Subcutaneous adipose tissue (tissue), 4 donors: Measurements from ENCODE around the gene TRAM2. TPM values are rescaled to one million over a fixed set of nuclear protein-coding genes. Genes with fewer than 3 reads are reported as not detected.

Source experiments
- total RNA-seq, 4 donors: library from RNA; depleted of rRNA; stranded (reverse); fragments of >200 nt; gene quantifications; one replicate each; pipeline ENCODE4 v1.1.0, GENCODE V29; 2016
- TF ChIP-seq, protein P1 (sequence below): fragments of 450-650 bp; IDR thresholded peaks from one replicate; pipeline ENCODE4 v1.5.1; 2016; ENCODE audit warnings: low read depth, mild to moderate bottlenecking, control low read depth, antibody characterized with exemption, moderate library complexity

Gene TRAM2
- total RNA-seq, 4 donors from 2014 or later: 18.3 to 39.1 (median 27.6) TPM

GRCh38 chr6:52500238-52501129 is 76.4 kb downstream of the TRAM2 start:
- TF ChIP-seq, protein P1, sequence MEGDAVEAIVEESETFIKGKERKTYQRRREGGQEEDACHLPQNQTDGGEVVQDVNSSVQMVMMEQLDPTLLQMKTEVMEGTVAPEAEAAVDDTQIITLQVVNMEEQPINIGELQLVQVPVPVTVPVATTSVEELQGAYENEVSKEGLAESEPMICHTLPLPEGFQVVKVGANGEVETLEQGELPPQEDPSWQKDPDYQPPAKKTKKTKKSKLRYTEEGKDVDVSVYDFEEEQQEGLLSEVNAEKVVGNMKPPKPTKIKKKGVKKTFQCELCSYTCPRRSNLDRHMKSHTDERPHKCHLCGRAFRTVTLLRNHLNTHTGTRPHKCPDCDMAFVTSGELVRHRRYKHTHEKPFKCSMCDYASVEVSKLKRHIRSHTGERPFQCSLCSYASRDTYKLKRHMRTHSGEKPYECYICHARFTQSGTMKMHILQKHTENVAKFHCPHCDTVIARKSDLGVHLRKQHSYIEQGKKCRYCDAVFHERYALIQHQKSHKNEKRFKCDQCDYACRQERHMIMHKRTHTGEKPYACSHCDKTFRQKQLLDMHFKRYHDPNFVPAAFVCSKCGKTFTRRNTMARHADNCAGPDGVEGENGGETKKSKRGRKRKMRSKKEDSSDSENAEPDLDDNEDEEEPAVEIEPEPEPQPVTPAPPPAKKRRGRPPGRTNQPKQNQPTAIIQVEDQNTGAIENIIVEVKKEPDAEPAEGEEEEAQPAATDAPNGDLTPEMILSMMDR: no peak

- TF ChIP-seq, protein P1: no peak
Observed at GRCh38 chr6:52499681-52500236, 77.1 kb downstream of the TRAM2 start.

DNA sequence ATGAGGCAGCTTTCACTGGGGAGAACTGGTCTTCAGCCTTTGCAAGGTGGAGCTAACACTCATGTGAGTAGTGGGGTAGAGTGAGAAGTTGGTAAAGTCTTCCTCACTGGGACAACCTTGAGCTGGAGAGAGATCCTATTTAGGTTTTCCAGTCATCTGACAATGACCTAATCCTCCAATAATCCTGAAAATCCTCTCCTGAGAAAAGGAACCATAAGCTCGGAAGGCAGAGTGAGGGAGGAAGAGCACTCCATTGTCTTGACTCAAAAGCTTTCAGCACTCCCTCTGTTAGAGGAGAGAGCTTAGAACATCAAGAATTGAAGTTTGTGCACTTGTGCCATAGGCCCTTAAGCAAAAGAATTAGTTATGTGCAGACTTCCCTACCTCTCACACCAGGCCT is 77.8 kb downstream of the TRAM2 start:
- TF ChIP-seq, protein P1: no peak

GRCh38 chr6:52498538-52499017 is 78.3 kb downstream of the TRAM2 start:
- TF ChIP-seq, protein P1: no peak

DNA sequence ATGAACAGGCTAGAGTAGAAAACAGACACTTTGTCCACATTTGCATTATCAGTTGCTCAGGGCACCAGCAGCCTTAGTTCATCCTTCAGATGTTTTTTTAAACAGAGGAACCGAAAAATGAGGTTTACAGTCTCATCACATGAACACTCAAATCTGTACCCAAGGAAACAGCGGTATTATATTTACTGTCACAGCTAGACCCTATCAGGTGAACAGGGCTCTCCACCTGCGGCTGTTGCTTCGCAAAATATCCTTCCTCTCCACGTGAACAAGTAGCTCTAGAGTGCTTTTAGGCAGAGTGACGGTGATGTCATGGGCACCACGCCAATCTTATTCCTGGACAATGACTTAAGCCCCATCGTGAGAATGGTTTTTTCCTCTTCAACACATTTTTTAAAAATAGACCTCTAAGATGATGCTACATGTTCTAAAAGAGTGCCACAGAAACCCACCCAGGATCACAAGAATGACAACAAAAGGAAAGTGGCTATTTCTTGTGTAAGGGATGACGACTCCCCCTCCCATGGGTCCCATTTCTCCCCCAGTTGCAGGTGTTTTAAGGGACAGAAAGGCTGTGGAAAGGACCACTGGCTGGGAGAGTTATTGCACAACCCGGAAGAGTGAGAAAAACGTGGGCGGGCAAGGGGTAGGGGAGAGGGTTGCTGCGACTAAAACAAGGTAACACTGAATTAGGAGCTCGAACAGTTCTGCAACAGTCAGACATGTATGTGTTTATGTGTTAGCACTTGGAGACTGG is 79.0 kb downstream of the TRAM2 start:
- TF ChIP-seq, protein P1: no peak

GRCh38 chr6:52496631-52497030 is 80.2 kb downstream of the TRAM2 start:
- TF ChIP-seq, protein P1: no peak

DNA sequence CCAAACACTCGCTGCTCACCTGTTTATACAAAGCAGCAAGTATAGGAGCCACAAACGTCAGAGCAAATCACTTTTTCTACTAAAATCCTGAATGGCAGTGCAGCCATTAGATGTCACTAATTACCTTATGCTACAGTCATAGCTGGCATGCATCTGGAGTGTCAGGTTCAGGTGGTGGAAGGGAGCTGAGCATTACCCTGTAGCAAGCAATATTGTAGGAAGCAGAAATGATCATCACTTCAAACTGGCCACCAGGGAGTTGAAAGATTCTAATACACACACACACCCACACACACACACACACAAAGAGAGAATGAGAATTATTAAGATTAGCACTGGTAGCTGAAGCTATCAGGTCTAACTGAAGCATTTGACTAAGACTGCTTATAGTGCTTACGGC is 80.9 kb downstream of the TRAM2 start:
- TF ChIP-seq, protein P1: no peak
